PC-9 (cell line): ENCODE measurements around the gene LACTB.

Experiments used
- EZH2 ChIP-seq: fragments of 200-600 bp; sonication (generic); IDR thresholded peaks from 2 replicates; pipeline ENCODE4 v1.8.0; 2017; ENCODE audit warnings: antibody characterized with exemption, low read depth
- TF ChIP-seq, protein P1 (sequence below): fragments of 200-600 bp; sonication (generic); conservative IDR thresholded peaks from 2 replicates; pipeline ENCODE4 v1.6.1; 2017; ENCODE audit warnings: mixed run types, antibody characterized with exemption, mild to moderate bottlenecking, moderate library complexity

DNA sequence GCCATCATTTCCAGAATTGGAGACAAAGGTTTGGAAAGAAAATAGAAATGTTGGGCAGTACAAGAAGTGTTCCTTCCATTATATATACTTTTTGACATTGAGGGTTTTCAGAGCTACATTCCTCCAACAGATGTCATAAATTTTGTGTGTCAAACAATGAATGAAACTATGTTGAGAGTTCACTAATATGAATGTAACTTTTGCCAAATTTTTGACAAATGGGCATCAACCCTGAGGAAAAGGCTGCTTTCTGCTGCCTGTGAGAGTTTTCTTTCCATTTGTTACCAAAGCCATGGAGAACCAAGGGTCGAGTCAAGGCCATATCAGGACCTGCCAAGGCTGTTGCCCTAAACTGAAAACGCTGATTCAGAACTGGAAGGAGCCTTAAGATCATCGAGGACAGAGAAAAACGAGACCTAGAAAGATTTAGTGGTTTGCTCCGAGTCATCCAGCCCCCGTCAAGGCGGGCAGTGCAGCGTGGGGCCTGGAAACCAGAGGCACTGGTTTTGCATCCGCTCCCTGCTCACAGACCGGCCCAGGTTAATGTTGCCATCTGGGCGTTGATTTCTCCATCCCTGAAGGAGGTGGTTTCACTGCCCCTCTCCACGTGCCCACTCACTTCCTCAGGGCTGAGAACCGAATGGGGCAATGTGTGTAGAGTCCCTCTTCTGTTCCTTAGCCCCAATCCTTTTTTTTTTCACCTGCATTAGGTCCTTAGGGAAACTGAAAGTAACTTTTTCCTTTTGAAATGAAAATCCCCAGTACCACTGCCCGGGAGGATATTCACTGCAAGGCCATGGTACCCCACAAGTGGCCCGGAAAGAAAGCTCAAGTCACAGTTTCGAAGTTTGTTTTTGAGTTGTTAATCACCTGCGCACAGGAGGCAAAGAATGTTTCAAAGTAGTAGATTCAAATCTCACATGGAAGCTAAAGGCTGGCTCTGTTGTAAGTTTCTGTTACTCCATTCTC is 46.4 kb upstream of the LACTB start:
- TF ChIP-seq, protein P1, sequence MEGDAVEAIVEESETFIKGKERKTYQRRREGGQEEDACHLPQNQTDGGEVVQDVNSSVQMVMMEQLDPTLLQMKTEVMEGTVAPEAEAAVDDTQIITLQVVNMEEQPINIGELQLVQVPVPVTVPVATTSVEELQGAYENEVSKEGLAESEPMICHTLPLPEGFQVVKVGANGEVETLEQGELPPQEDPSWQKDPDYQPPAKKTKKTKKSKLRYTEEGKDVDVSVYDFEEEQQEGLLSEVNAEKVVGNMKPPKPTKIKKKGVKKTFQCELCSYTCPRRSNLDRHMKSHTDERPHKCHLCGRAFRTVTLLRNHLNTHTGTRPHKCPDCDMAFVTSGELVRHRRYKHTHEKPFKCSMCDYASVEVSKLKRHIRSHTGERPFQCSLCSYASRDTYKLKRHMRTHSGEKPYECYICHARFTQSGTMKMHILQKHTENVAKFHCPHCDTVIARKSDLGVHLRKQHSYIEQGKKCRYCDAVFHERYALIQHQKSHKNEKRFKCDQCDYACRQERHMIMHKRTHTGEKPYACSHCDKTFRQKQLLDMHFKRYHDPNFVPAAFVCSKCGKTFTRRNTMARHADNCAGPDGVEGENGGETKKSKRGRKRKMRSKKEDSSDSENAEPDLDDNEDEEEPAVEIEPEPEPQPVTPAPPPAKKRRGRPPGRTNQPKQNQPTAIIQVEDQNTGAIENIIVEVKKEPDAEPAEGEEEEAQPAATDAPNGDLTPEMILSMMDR, result no peak
- no peak for TF ChIP-seq EZH2
